HG03378 (cell line): ENCODE measurements around the gene CAPRIN2.

ENCODE experiments used
- ATAC-seq: cut with Tn5 transposase; IDR thresholded peaks from one replicate; pipeline ENCODE4 v1.9.1; 2021; ENCODE audit warnings: mild to moderate bottlenecking, moderate library complexity; ENCODE audit not compliant: unreplicated experiment

The CAPRIN2 gene

DNA sequence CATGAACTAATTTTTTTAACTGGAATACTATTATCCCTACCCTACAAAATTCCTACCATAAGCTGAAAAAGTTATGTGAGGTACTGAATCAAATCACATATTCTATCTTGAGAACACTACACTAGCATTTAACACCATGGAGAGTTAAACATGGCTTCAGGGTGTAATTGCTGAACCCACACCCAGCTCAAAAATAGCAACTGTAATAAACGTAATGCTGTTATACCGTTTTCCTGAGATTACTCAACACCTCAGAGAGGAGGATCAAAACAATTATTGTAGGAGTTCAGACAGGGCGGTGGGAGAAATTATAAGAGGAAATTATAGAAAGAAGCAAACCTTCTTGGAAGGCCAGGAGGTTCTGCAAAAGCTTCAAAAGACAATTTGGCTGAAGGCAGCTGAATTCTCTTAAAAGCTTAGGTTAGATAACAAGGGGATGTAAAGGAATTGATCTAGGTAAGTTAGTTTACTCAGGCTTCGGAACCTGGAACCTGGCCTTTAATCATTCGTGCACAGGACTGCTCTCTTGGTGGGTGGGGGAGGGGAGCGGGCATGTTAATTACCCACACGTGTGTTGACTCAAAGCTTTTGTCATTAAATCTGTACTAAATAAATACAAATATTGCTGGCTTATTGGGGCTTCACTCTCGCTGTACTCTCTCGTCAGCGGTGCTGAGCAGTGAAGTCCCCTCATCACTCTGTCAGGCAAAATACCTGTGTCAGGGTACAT is 47.0 kb downstream of the CAPRIN2 start:
- no peak for ATAC-seq

- no peak for ATAC-seq
Observed at GRCh38 chr12:30706476-30706875, 48.3 kb downstream of the CAPRIN2 start.

- ATAC-seq, result no peak
Observed at GRCh38 chr12:30701056-30701455, 53.7 kb downstream of the CAPRIN2 start.

DNA sequence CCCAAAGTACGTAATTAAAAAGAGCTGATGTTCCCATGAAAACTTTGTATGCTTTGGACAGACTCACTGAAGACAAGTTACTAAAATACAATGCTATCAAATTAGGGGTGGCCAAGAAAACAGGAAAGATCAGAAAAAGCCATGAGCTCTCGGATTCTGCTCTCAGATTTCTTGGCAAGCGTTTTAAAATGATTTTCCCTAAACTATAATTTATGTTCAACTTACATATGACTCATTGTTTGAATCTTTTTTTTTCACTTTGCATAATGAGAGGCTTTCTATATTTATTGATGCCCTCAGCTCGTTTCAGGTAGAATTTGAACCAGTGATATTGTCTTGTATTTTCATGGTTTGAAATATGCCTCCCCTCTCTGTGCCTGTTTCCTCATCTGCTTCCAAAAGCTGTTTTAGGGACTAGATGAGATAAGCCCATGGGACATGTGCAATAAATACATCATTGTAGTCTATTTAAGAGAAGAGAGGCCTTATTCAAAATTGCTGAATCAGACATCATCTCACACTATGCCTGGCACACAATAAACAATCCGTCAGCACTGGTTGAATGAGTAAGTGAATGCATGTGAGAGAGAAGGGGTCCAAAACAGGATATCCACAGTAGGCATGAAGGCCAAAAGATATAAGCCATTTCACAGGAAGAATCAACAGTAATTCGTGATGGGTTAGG is 54.4 kb downstream of the CAPRIN2 start:
- no peak for ATAC-seq

DNA sequence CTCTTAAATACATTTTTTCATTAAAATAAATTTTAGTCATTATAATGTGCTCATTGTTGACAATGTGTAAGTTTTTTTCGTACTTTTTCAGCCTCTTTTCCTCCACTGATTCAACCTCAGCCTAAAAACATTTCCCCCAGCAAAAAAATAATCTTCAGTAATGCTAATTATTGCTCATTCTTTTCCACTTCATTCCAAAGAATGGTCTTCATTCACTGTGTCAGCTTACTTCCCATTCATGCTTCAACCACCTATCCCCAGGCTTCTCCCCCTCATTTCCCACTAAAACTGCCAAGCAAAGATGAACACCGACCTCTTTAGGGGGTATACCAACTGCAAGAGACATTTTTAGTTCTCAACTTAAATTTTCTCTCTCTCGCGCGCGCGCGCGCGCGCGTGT is 56.4 kb downstream of the CAPRIN2 start:
- no peak for ATAC-seq

GRCh38 chr12:30696943-30697342 is 57.8 kb downstream of the CAPRIN2 start:
- no peak for ATAC-seq

DNA sequence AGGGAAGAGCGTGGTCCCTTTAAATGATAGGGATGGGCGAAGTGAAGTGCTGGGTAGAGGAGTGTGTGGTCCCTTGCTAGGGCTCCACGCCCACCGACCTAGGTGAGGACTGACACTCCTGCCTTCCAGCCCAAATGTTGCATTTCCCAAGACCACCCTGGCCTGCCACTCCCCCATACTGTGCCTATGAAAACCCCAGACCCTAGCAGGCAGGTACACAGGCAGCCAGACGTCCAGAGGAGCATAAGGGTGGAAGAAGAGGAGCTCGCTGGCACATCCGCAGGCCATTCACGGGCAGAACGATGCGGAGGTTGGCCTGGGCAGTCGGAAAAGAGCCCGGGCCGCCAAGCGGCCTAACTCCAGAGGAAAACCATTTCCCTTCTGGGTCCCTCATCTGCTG is 58.3 kb downstream of the CAPRIN2 start:
- ATAC-seq, result no peak

- ATAC-seq, result peak; percentile 30
Observed at GRCh38 chr12:30696103-30696408, 58.7 kb downstream of the CAPRIN2 start.

GRCh38 chr12:30695199-30696102 is 59.3 kb downstream of the CAPRIN2 start, which contains the start of gene IPO8:
TSS of gene IPO8 (minus strand) at chr12:30695869. CDS start at chr12:30695647, 222 bp downstream.
- ATAC-seq, result peak; percentile 57

- ATAC-seq, result peak; percentile 36
Observed at GRCh38 chr12:30694412-30695198, 60.1 kb downstream of the CAPRIN2 start.

- no peak for ATAC-seq
Observed at GRCh38 chr12:30692470-30692869, 62.3 kb downstream of the CAPRIN2 start.

DNA sequence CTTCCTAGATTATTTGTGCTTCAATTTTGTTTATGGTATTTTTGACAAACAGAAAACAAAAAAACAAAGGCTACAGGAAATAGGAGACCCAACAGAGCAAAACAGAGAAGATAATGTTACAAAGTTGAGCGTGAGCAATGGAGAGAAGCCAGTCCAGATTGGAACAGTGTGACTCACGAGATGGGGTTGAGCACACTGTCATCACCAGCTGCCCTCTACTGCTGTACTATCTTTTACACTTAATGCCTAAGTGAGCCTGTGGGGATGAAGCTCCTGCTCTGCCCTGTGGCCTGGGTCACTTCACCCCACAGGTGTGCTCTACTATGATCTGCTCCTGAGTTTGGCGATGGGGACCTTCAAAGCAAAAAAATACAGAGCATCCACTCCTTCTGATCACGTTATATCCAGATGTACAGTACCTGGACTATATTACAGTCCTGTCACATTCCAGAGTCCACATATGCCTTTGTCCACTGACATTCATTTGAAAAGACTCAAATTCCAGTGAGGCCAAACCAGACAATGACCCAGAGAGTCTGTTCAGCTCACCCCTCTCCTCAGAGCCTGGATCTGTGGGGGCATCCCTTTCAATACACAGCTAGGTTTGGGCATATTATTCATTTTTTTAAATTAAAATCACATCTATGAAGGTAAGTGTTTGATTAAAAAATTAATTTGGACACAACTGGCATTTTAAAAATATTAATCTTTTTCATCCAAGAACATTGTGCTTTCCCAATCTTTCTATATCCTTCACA is 63.5 kb downstream of the CAPRIN2 start:
- ATAC-seq, result no peak

- ATAC-seq, result no peak
Observed at GRCh38 chr12:30687265-30687986, 67.3 kb downstream of the CAPRIN2 start.

DNA sequence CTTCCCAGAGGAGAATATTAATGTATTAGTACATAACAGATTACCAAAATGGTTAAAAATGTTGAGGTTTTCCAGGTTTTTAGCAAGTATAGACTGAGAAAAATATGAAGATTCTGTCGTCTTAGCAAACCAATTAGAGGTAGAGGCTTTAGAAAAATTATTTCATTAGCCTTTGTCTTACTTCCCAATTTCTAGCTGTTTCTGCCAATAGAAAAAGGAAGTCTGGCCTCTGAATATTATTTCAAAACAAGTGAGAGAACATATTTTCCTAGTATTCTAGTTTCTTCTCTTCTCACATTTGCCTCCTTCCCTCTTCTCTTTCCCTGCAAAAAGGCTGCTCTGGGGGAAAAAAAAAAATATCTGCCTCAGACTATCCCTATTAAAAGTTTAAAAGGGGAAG is 75.5 kb downstream of the CAPRIN2 start:
- no peak for ATAC-seq

DNA sequence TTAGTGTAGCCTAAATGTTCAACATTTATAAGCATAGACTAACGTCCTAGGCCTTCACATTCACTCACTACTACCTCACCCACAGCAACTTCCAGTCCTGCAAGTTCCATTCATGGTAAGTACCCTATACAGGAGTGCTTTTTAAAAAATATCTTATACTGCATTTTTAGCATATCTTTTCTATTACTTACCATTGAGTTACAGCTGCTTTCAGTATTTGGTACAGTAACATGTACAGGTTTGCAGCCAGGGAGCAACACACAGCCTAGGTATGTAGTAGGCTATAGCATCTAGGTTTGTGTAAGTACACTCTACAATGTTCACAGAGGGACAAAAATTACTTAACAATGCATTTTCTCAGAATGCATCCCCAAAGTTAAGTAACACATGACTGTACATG is 76.5 kb downstream of the CAPRIN2 start:
- no peak for ATAC-seq

DNA sequence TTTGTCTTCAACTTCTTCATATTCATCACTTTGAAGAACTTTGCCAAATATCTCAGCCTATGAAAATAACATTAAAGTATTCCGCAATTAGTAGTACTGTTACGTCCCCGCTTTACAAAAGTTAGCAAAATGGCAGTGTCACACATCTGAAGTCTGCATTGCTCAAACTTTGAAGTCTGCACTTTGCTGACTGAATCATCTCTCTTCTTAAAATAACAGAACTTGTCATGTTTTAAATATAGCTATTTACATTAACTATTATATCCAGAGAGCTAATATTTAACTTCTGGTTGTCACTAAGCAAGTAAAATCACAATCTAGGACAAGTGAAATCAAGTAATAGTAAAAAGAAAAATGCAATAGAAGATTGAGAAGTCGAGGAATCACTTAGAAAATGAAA is 93.5 kb downstream of the CAPRIN2 start:
- peak; percentile 60 for ATAC-seq
